GM19372 (cell line): ENCODE data around the gene CCDC7.
A peak's percentile ranks its signal among the peaks of the same experiment; 100 is the strongest.
"Not testable (repeated sequence)": the region's sequence is repeated elsewhere in the genome, so short reads cannot be mapped to it uniquely, and the experiment has no call there.

Experiments used
- ATAC-seq: cut with Tn5 transposase; IDR thresholded peaks from one replicate; pipeline ENCODE4 v1.9.1; 2021; ENCODE audit warnings: mild to moderate bottlenecking, low read depth, moderate library complexity; ENCODE audit not compliant: unreplicated experiment

Gene CCDC7

GRCh38 chr10:32445740-32446535 lies at the start of gene CCDC7:
Gene CCDC7, plus strand, starts transcription at chr10:32446140. Its CDS starts 5,503 bp downstream, at chr10:32451643.
- ATAC-seq: peak; percentile 96

GRCh38 chr10:32397163-32397562 lies 48.8 kb upstream of the CCDC7 start:
- not testable (repeated sequence) for ATAC-seq

GRCh38 chr10:32399720-32400119 lies 46.2 kb upstream of the CCDC7 start:
- ATAC-seq: not testable (repeated sequence)

GRCh38 chr10:32400961-32401360 lies 45.0 kb upstream of the CCDC7 start:
- no peak for ATAC-seq

- no peak for ATAC-seq
Measured at GRCh38 chr10:32402499-32402898, 43.4 kb upstream of the CCDC7 start.

- no peak for ATAC-seq
Measured at GRCh38 chr10:32403091-32403490, 42.8 kb upstream of the CCDC7 start.

GRCh38 chr10:32408690-32409089 lies 37.2 kb upstream of the CCDC7 start:
- ATAC-seq: no peak

GRCh38 chr10:32409741-32410140 lies 36.2 kb upstream of the CCDC7 start:
- no peak for ATAC-seq

- no peak for ATAC-seq
Measured at GRCh38 chr10:32410569-32410968, 35.4 kb upstream of the CCDC7 start.

- ATAC-seq: no peak
Measured at GRCh38 chr10:32411797-32412498, 34.0 kb upstream of the CCDC7 start.

- ATAC-seq: no peak
Measured at GRCh38 chr10:32412499-32412853, 33.5 kb upstream of the CCDC7 start.

- ATAC-seq: no peak
Measured at GRCh38 chr10:32413513-32413912, 32.4 kb upstream of the CCDC7 start.

GRCh38 chr10:32415361-32415760 lies 30.6 kb upstream of the CCDC7 start:
- ATAC-seq: no peak

- ATAC-seq: no peak
Measured at GRCh38 chr10:32417911-32418547, 27.9 kb upstream of the CCDC7 start.

- no peak for ATAC-seq
Measured at GRCh38 chr10:32418572-32418971, 27.4 kb upstream of the CCDC7 start.

- ATAC-seq: no peak
Measured at GRCh38 chr10:32419615-32420014, 26.3 kb upstream of the CCDC7 start.

- no peak for ATAC-seq
Measured at GRCh38 chr10:32426186-32426585, 19.8 kb upstream of the CCDC7 start.

GRCh38 chr10:32433542-32433941 lies 12.4 kb upstream of the CCDC7 start:
- no peak for ATAC-seq

GRCh38 chr10:32436215-32436614 lies 9.7 kb upstream of the CCDC7 start:
- no peak for ATAC-seq

- no peak for ATAC-seq
Measured at GRCh38 chr10:32437334-32437733, 8.6 kb upstream of the CCDC7 start.

GRCh38 chr10:32445036-32445435 lies 904 bp upstream of the CCDC7 start:
- no peak for ATAC-seq
